ENCODE results near the gene MYL1. TPM values are rescaled to one million over a fixed set of nuclear protein-coding genes. Genes with fewer than 3 reads are reported as not detected.

MYL1 gene
- total and polyA plus RNA-seq, 2 of the 4 experiments (the other 2 are of a cell fraction): not detected

DNA sequence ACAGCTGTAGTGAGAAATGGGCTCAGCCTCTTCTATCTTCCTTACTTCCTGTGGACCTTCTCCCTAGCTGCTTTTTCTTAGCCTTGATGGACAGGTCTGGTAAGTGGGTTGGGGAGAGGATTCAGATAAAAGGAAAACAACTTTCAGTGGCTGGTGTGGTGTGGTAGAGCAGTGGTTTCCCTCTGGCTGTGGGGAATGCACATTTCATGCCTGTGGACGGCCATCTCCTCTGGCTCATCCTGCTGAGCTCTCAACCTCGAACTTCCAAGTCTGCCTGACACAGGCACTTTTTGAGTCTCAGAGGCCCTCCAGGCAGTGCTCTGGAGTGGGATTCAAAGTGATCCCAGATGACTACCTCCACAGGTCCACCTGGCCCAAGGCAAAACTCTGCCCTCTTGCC is 51.1 kb downstream of the MYL1 start:
- Histone ChIP-seq H4K5ac (ENCODE audit: low read depth, low read length) (no peak overlapping the region), H3K27ac (ENCODE audit: insufficient read depth, low read length) (no peak overlapping the region), H4K8ac (ENCODE audit: low read depth in 2 of 2, low read length in 2 of 2) (no peak overlapping the region), H3K9ac (ENCODE audit: low read depth, low read length) (no peak overlapping the region), H3K23ac (ENCODE audit: low read depth, low read length) (no peak overlapping the region), H2AFZ (replicated peaks; ENCODE audit: low read length, poor library complexity) (no peak overlapping the region), H2BK20ac (ENCODE audit: low read depth, low read length) (no peak overlapping the region), H4K91ac (ENCODE audit: insufficient read depth, low read depth, low read length) (no peak overlapping the region), H3K27me3 (ENCODE audit: control insufficient read depth, insufficient read depth, low read length) (no peaks in the 10 kb centered on the region), H3K4me1 (ENCODE audit: control insufficient read depth, insufficient read depth, low read length) (no peaks in the 10 kb centered on the region), H3K79me1 (ENCODE audit: low read depth in 1 of 2, low read length in 2 of 2) (no peaks in the 10 kb centered on the region), H3K9me3 (ENCODE audit: control insufficient read depth, insufficient read depth, low read length) (0 out of 2 replicates have a peak, but pooled peaks cover 2% of the 10 kb centered on the region), H4K20me1 (ENCODE audit: insufficient read depth, low read length) (no peaks in the 10 kb centered on the region), H3K4me2 (ENCODE audit: low read depth, low read length) (no peak overlapping the region), H3K56ac (ENCODE audit: extremely low read depth, insufficient read depth, low read length) (no peak overlapping the region), H3K9me1 (ENCODE audit: insufficient read depth, low read length) (no peaks in the 10 kb centered on the region), H2AK5ac (ENCODE audit: low read depth, low read length) (no peak overlapping the region), H3K4me3 (ENCODE audit: insufficient read depth, low read depth, low read length) (no peak overlapping the region), H2BK15ac (ENCODE audit: low read depth, low read length) (no peak overlapping the region), H3K14ac (replicated peaks; ENCODE audit: low read depth, low read length) (no peak overlapping the region), H3K18ac (ENCODE audit: low read depth, low read length) (no peak overlapping the region), H2BK120ac (ENCODE audit: low read depth, low read length) (no peak overlapping the region), H3K4ac (ENCODE audit: low read depth, low read length) (no peak overlapping the region), H2BK5ac (ENCODE audit: low read depth, low read length, poor library complexity, severe bottlenecking) (no peak overlapping the region), H3K36me3 (ENCODE audit: control insufficient read depth, insufficient read depth, low read length) (no peaks in the 10 kb centered on the region), H2AK9ac (replicated peaks; ENCODE audit: low read depth, low read length, poor library complexity) (no peak overlapping the region)
- TF ChIP-seq RAD21 (IDR thresholded peaks at IDR 0.05; ENCODE audit: low read length): no peak
- no peak for TF ChIP-seq RFX5 (IDR thresholded peaks at IDR 0.05; ENCODE audit: low read depth, low read length)
- TF ChIP-seq FOS (IDR thresholded peaks at IDR 0.05; ENCODE audit: low read depth, low read length): no peak
- TF ChIP-seq NFE2L2 (IDR thresholded peaks at IDR 0.05; ENCODE audit: low read depth, low read length): no peak
- TF ChIP-seq, protein P1, sequence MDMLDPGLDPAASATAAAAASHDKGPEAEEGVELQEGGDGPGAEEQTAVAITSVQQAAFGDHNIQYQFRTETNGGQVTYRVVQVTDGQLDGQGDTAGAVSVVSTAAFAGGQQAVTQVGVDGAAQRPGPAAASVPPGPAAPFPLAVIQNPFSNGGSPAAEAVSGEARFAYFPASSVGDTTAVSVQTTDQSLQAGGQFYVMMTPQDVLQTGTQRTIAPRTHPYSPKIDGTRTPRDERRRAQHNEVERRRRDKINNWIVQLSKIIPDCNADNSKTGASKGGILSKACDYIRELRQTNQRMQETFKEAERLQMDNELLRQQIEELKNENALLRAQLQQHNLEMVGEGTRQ (IDR thresholded peaks at IDR 0.05; ENCODE audit: low read depth, low read length): no peak
- TF ChIP-seq CHD1 (IDR thresholded peaks at IDR 0.05; ENCODE audit: low read depth, low read length): no peak
- no peak for TF ChIP-seq CEBPB (IDR thresholded peaks at IDR 0.05; ENCODE audit: low read depth, low read length)
- no peak for TF ChIP-seq POLR2A (IDR thresholded peaks at IDR 0.05; ENCODE audit: low read depth, low read length)
- TF ChIP-seq SMC3 (IDR thresholded peaks at IDR 0.05; ENCODE audit: low read depth, low read length): no peak
- TF ChIP-seq MXI1 (IDR thresholded peaks at IDR 0.05; ENCODE audit: borderline replicate concordance, low read depth, low read length): no peak
- ATAC-seq (ENCODE audit: low read depth) (no peak), DNase-seq (no peak)
- CTCF ChIA-PET: no interaction called here
- dilution Hi-C loops (cut with HindIII; ENCODE audit: low sequenced_read_pairs, unreplicated experiment): no loop called here
- no TSS peak for BruUV-seq (replicated peaks)
- intact Hi-C loops (cut with micrococcal nuclease): no loop called here
- WGBS, 2 experiments (ENCODE audit: extremely low coverage in 2 of 2, insufficient read length in 1 of 2): no CpG with 5 or more reads among the region's 2 CpGs
- POLR2A ChIA-PET (ENCODE audit: unreplicated experiment): no interaction called here
- in situ Hi-C loops (cut with MboI; ENCODE audit: low sequenced_read_pairs): no loop called here

Measured in IMR-90 (cell line).